ENCODE data around the gene ZBED1.

DNA sequence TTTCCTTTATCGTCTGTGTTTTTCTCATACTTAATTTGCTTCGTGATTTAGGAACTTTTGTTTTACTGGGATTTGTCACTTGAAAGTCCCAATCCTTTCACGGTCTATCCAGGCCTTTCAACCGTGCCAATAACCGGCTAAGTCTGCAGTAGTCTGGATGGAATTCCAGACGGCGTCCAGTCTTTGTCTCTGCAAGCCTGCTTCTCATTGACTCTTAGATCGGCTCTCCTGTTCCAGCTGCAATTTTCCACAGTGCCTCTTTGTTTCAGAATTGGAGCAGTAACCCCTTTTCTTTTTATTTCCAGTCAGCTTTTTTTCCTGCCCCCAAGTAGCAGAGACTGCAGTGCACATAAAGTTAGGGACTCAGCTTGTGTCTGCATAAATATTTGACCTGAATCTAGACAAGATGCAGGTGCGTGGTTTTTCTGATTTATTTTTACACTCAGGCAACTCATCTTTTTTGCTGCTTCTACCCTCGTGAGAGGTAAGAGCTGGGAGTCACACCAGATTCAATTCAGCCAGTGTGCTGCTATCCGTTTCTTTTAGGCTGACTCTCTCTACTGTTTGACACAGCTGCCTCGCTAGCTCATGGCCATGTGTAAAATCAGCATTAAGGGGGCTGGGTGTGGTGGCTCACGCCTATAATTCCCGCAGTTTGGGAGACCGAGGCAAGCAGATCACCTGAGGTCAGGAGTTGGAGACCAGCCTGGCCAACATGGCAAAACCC is 37.4 kb upstream of the ZBED1 start:
- no peak for TF ChIP-seq TAF1 (IDR thresholded peaks at IDR 0.05; ENCODE audit: borderline replicate concordance, insufficient read depth, low read length)
- no peak for TF ChIP-seq POLR2AphosphoS5 (IDR thresholded peaks at IDR 0.05; ENCODE audit: low read depth, low read length)
- TF ChIP-seq SIN3A (IDR thresholded peaks at IDR 0.05; ENCODE audit: borderline replicate concordance, insufficient read depth, low read length): no peak
